ENCODE results near the gene AIPL1. TPM values are rescaled to one million over a fixed set of nuclear protein-coding genes. Genes with fewer than 3 reads are reported as not detected.
"Not testable (repeated sequence)": the region's sequence is repeated elsewhere in the genome, so short reads cannot be mapped to it uniquely, and the experiment has no call there.

Gene AIPL1
- not detected in 2 replicates for total RNA-seq (2014; rRNA removed; shearing (Covaris generic))
- polyA plus RNA-seq (2015; cell fraction: cytosol; rRNA removed), result not detected in 2 replicates
- polyA plus RNA-seq (2015; cell fraction: nucleus; rRNA removed), result not detected in 2 replicates

- no peak for DNase-seq (ENCODE audit: low read depth)
Observed at GRCh38 chr17:6435051-6435450, at the start of gene AIPL1. Gene AIPL1, minus strand, starts transcription at chr17:6435121. Its CDS starts 17 bp downstream, at chr17:6435104.

GRCh38 chr17:6483507-6483906 lies 48.6 kb upstream of the AIPL1 start:
- DNase-seq (ENCODE audit: low read depth), result no peak

GRCh38 chr17:6482796-6483195 lies 47.9 kb upstream of the AIPL1 start:
- not testable (repeated sequence) for DNase-seq (ENCODE audit: low read depth)

- DNase-seq (ENCODE audit: low read depth), result no peak
Observed at GRCh38 chr17:6482105-6482455, 47.2 kb upstream of the AIPL1 start.

GRCh38 chr17:6480303-6480675 lies 45.4 kb upstream of the AIPL1 start:
- no peak for DNase-seq (ENCODE audit: low read depth)

GRCh38 chr17:6479622-6480302 lies 44.8 kb upstream of the AIPL1 start:
- DNase-seq (ENCODE audit: low read depth), result no peak

GRCh38 chr17:6478486-6478885 lies 43.6 kb upstream of the AIPL1 start:
- no peak for DNase-seq (ENCODE audit: low read depth)

GRCh38 chr17:6477831-6478383 lies 43.0 kb upstream of the AIPL1 start:
- DNase-seq (ENCODE audit: low read depth), result no peak

- DNase-seq (ENCODE audit: low read depth), result no peak
Observed at GRCh38 chr17:6476810-6477179, 41.9 kb upstream of the AIPL1 start.

- DNase-seq (ENCODE audit: low read depth), result no peak
Observed at GRCh38 chr17:6476076-6476809, 41.3 kb upstream of the AIPL1 start.

- DNase-seq (ENCODE audit: low read depth), result no peak
Observed at GRCh38 chr17:6475411-6475810, 40.5 kb upstream of the AIPL1 start.

GRCh38 chr17:6474906-6475305 lies 40.0 kb upstream of the AIPL1 start:
- no peak for DNase-seq (ENCODE audit: low read depth)

GRCh38 chr17:6474376-6474775 lies 39.5 kb upstream of the AIPL1 start:
- DNase-seq (ENCODE audit: low read depth), result no peak

GRCh38 chr17:6473128-6473767 lies 38.3 kb upstream of the AIPL1 start:
- peak; percentile 75 for DNase-seq (ENCODE audit: low read depth)

GRCh38 chr17:6472517-6472916 lies 37.6 kb upstream of the AIPL1 start:
- DNase-seq (ENCODE audit: low read depth), result no peak

GRCh38 chr17:6471531-6472465 lies 36.9 kb upstream of the AIPL1 start:
- DNase-seq (ENCODE audit: low read depth), result peak; percentile 78

- no peak for DNase-seq (ENCODE audit: low read depth)
Observed at GRCh38 chr17:6470751-6471521, 36.0 kb upstream of the AIPL1 start.

GRCh38 chr17:6470146-6470718 lies 35.3 kb upstream of the AIPL1 start:
- no peak for DNase-seq (ENCODE audit: low read depth)

- no peak for DNase-seq (ENCODE audit: low read depth)
Observed at GRCh38 chr17:6468051-6468790, 33.3 kb upstream of the AIPL1 start.
